Breast epithelium (tissue), 3 donors: ENCODE results near the gene SLC25A43.

Source experiments
- POLR2A ChIP-seq: fragments of 450-650 bp; IDR thresholded peaks from one replicate; pipeline ENCODE4 v1.6.1; 2016; ENCODE audit warnings: antibody characterized with exemption, mild to moderate bottlenecking, moderate library complexity
- TF ChIP-seq, protein P1 (sequence below), 3 donors: fragments of 450-650 bp; IDR thresholded peaks; one replicate each; pipeline ENCODE4 v1.5.1; 2016 to 2017; ENCODE audit warnings: antibody characterized with exemption in 3 of 3, mild to moderate bottlenecking in 3 of 3, moderate library complexity in 3 of 3

DNA sequence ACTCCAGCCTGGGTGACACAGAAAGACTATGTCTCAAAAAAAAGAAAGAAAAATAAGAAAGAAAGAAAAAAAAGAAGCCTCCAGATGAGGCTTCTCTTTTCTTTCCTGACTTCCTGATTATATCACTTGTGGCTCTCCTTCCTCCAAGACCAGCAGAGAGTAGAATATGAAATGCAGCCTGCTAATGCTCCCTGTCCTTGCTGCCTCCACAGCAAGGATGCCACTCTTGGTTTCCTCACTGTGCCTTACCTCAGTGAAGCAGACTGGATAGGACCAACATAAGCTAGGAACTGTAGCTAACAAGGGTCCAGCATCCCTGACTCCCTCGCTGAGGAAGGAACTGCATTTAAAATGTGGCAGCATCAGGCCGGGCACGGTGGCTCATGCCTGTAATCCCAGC, 11.7 kb downstream of the SLC25A43 start:
- TF ChIP-seq, protein P1, sequence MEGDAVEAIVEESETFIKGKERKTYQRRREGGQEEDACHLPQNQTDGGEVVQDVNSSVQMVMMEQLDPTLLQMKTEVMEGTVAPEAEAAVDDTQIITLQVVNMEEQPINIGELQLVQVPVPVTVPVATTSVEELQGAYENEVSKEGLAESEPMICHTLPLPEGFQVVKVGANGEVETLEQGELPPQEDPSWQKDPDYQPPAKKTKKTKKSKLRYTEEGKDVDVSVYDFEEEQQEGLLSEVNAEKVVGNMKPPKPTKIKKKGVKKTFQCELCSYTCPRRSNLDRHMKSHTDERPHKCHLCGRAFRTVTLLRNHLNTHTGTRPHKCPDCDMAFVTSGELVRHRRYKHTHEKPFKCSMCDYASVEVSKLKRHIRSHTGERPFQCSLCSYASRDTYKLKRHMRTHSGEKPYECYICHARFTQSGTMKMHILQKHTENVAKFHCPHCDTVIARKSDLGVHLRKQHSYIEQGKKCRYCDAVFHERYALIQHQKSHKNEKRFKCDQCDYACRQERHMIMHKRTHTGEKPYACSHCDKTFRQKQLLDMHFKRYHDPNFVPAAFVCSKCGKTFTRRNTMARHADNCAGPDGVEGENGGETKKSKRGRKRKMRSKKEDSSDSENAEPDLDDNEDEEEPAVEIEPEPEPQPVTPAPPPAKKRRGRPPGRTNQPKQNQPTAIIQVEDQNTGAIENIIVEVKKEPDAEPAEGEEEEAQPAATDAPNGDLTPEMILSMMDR (IDR thresholded peaks at IDR 0.05): no peak
- no peak for TF ChIP-seq POLR2A
